Hepatocyte (in vitro differentiated cells): ENCODE results near the gene HYAL2. TPM values are rescaled to one million over a fixed set of nuclear protein-coding genes. Genes with fewer than 3 reads are reported as not detected.
A peak's percentile ranks its signal among the peaks of the same experiment; 100 is the strongest.

Experiments
- DNase-seq: peaks from one replicate; pipeline ENCODE4 v3.0.0-alpha.2; 2016; ENCODE audit warnings: low spot score
- H2AFZ ChIP-seq: fragments of 200-600 bp; sonication (generic); 2 replicates; pipeline ENCODE4 v1.6.0; 2016; ENCODE audit warnings: antibody characterized with exemption, mild to moderate bottlenecking
- H3K27ac ChIP-seq: fragments of 200-600 bp; sonication (generic); 2 replicates; pipeline ENCODE4 v1.5.1; 2016; ENCODE audit warnings: mild to moderate bottlenecking
- H3K27me3 ChIP-seq: fragments of 200-600 bp; sonication (generic); 2 replicates; pipeline ENCODE4 v1.6.1; 2016
- H3K36me3 ChIP-seq: fragments of 200-600 bp; sonication (generic); replicated peaks from 2 replicates; pipeline ENCODE4 v1.5.1; 2016; ENCODE audit warnings: low read depth; ENCODE audit not compliant: insufficient read depth
- H3K4me1 ChIP-seq: fragments of 200-600 bp; sonication (generic); 2 replicates; pipeline ENCODE4 v1.5.1; 2016; ENCODE audit warnings: mild to moderate bottlenecking, moderate library complexity; ENCODE audit not compliant: insufficient read depth
- H3K4me2 ChIP-seq: fragments of 200-600 bp; sonication (generic); 2 replicates; pipeline ENCODE4 v1.6.0; 2016
- H3K4me3 ChIP-seq: fragments of 200-600 bp; sonication (generic); 2 replicates; pipeline ENCODE4 v1.5.1; 2016; ENCODE audit warnings: mild to moderate bottlenecking
- H3K79me2 ChIP-seq: fragments of 200-600 bp; sonication (generic); 2 replicates; pipeline ENCODE4 v1.6.0; 2017; ENCODE audit warnings: mild to moderate bottlenecking
- H3K9me2 ChIP-seq: fragments of 200-600 bp; sonication (generic); replicated peaks from 2 replicates; pipeline ENCODE4 v1.6.0; 2017; ENCODE audit warnings: mild to moderate bottlenecking; ENCODE audit not compliant: insufficient read depth
- H3K9me3 ChIP-seq: fragments of 200-600 bp; sonication (generic); 2 replicates; pipeline ENCODE4 v1.5.1; 2016; ENCODE audit warnings: low read depth, mild to moderate bottlenecking
- H4K20me1 ChIP-seq: fragments of 200-600 bp; sonication (generic); 2 replicates; pipeline ENCODE4 v1.6.0; 2016; ENCODE audit warnings: mild to moderate bottlenecking; ENCODE audit not compliant: insufficient read depth, poor library complexity, severe bottlenecking
- EZH2 ChIP-seq: fragments of 200-600 bp; sonication (generic); IDR thresholded peaks from 2 replicates; pipeline ENCODE4 v1.6.1; 2016; ENCODE audit warnings: antibody characterized with exemption, mild to moderate bottlenecking, borderline replicate concordance
- EZH2phosphoT487 ChIP-seq: fragments of 200-600 bp; sonication (generic); IDR thresholded peaks from one replicate; pipeline ENCODE4 v1.6.1; 2018; ENCODE audit warnings: antibody characterized with exemption, mild to moderate bottlenecking, low read depth, moderate library complexity; ENCODE audit not compliant: unreplicated experiment, severe bottlenecking
- WGBS: methylation state at CpG from one replicate; pipeline ENCODE4 v1.1.6; 2016; ENCODE audit warnings: low lambda C conversion rate; ENCODE audit errors: missing lambda C conversion rate; 5-methylcytosine and 5-hydroxymethylcytosine counted together
- polyA plus RNA-seq: library from polyadenylated mRNA; unstranded; fragments of >200 nt; fragmentation: Nextera tagmentation; extraction: Ambion mirVana; gene quantifications from 2 replicates; pipeline ENCODE4 v1.2.1, GENCODE V29; 2016
- total RNA-seq: library from RNA; depleted of rRNA; stranded (reverse); fragments of >200 nt; gene quantifications from 2 replicates; pipeline ENCODE4 v1.2.3, GENCODE V29; 2014
- TF ChIP-seq, protein P1 (sequence below): fragments of 200-600 bp; sonication (generic); IDR thresholded peaks from 2 replicates; pipeline ENCODE4 v1.5.1; 2016; ENCODE audit warnings: antibody characterized with exemption, mild to moderate bottlenecking; ENCODE audit not compliant: poor library complexity

The HYAL2 gene
- 79.0 and 125 TPM in 2 replicates for total RNA-seq
- polyA plus RNA-seq = 63.9 and 75.4 TPM in 2 replicates

- no peak for DNase-seq
- Histone ChIP-seq H3K36me3 (no peaks in the 10 kb centered on the region), H3K4me1 (peaks cover 51% of the 10 kb centered on the region), H3K27me3 (no peaks in the 10 kb centered on the region), H4K20me1 (peaks cover 3% of the 10 kb centered on the region), H3K4me2 (peak within 1 kb of the TSS; percentile 97), H3K9me3 (no peaks in the 10 kb centered on the region), H3K79me2 (peaks cover 48% of the 10 kb centered on the region), H3K27ac (peak within 1 kb of the TSS; percentile 100), H2AFZ (peak within 1 kb of the TSS; percentile 84), H3K9me2 (no peaks in the 10 kb centered on the region), H3K4me3 (peak within 1 kb of the TSS; percentile 88)
- TF ChIP-seq EZH2phosphoT487 = no peak
- TF ChIP-seq, protein P1, sequence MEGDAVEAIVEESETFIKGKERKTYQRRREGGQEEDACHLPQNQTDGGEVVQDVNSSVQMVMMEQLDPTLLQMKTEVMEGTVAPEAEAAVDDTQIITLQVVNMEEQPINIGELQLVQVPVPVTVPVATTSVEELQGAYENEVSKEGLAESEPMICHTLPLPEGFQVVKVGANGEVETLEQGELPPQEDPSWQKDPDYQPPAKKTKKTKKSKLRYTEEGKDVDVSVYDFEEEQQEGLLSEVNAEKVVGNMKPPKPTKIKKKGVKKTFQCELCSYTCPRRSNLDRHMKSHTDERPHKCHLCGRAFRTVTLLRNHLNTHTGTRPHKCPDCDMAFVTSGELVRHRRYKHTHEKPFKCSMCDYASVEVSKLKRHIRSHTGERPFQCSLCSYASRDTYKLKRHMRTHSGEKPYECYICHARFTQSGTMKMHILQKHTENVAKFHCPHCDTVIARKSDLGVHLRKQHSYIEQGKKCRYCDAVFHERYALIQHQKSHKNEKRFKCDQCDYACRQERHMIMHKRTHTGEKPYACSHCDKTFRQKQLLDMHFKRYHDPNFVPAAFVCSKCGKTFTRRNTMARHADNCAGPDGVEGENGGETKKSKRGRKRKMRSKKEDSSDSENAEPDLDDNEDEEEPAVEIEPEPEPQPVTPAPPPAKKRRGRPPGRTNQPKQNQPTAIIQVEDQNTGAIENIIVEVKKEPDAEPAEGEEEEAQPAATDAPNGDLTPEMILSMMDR = no peak
- no peak for TF ChIP-seq EZH2
- 44% methylated on average over 31 of the region's 31 CpGs for WGBS
These were observed at the start of gene HYAL2 for GRCh38 chr3:50322386-50323091. TSS of gene HYAL2 (minus strand) at chr3:50322745. CDS start at chr3:50320489, 2,256 bp downstream.

- WGBS = 82% methylated on average over 3 of the region's 3 CpGs
- no peak for DNase-seq
- H3K4me3 ChIP-seq = no peak overlapping the region
These were observed 48.7 kb upstream of the HYAL2 start for GRCh38 chr3:50371133-50371685.

GRCh38 chr3:50370594-50370993, 48.0 kb upstream of the HYAL2 start:
- no peaks in the 10 kb centered on the region for H3K9me3 ChIP-seq
- no peaks in the 10 kb centered on the region for H3K27me3 ChIP-seq
- no peaks in the 10 kb centered on the region for H3K36me3 ChIP-seq
- no peak overlapping the region for H2AFZ ChIP-seq
- DNase-seq = peak; percentile 54
- H3K27ac ChIP-seq = no peak overlapping the region
- WGBS = 70% methylated on average over 13 of the region's 14 CpGs
- no peak overlapping the region for H3K4me3 ChIP-seq
- no peaks in the 10 kb centered on the region for H4K20me1 ChIP-seq
- peaks cover 3% of the 10 kb centered on the region for H3K4me1 ChIP-seq
- no peak for TF ChIP-seq EZH2phosphoT487
- TF ChIP-seq, protein P1 = peak; percentile 40
- no peaks in the 10 kb centered on the region for H3K9me2 ChIP-seq
- no peaks in the 10 kb centered on the region for H3K79me2 ChIP-seq
- H3K4me2 ChIP-seq = no peak overlapping the region

More at GRCh38 chr3:50371133-50371685, 48.7 kb upstream of the HYAL2 start:
- Histone ChIP-seq H3K36me3 (no peaks in the 10 kb centered on the region), H3K27me3 (no peaks in the 10 kb centered on the region), H3K4me2 (no peak overlapping the region), H2AFZ (no peak overlapping the region), H3K27ac (no peak overlapping the region), H3K79me2 (no peaks in the 10 kb centered on the region), H3K9me2 (no peaks in the 10 kb centered on the region), H4K20me1 (no peaks in the 10 kb centered on the region), H3K4me1 (peaks cover 3% of the 10 kb centered on the region), H3K9me3 (no peaks in the 10 kb centered on the region)
- TF ChIP-seq, protein P1 = no peak
- TF ChIP-seq EZH2phosphoT487 = no peak
- no peak for TF ChIP-seq EZH2
